K562 (cell line): ENCODE measurements around the gene TOMM40L. TPM values are rescaled to one million over a fixed set of nuclear protein-coding genes. Genes with fewer than 3 reads are reported as not detected.

Experiments
- ATAC-seq: fragments of 200-7000 bp; cut with Tn5 transposase; 3 replicates; pipeline ENCODE4 v1.9.1; 2020; ENCODE audit warnings: moderate library complexity
- BruUV-seq: library from RNA; stranded (reverse); fragments of 400-500 nt; replicated peaks from 2 replicates; lab custom pipeline; 2021; lab: Mats Ljungman, UMichigan
- CTCF ChIA-PET: fragments of 300-600 bp; formaldehyde crosslinking; extraction: SDS; loops from one replicate; lab custom pipeline; 2021; ENCODE audit warnings: low intra/inter-chr PET ratio; lab: Yijun Ruan, JAX
- POLR2A ChIA-PET: fragments of 300-600, 350-650 bp; sonication (Branson Sonifier 250); formaldehyde crosslinking; extraction: SDS; loops from one replicate; lab custom pipeline; 2021; ENCODE audit warnings: antibody characterized with exemption, inconsistent platforms; lab: Yijun Ruan, JAX
- DNase-seq, 4 experiments: peaks; one replicate each; pipeline versions ENCODE4 v3.0.0 to v3.0.0-alpha.2; 2011 to 2018; ENCODE audit warnings: low spot score in 3 of 4, mixed read lengths in 3 of 4; ENCODE audit errors: extremely low read depth in 1 of 4
- FAIRE-seq: peaks from 2 replicates; lab custom pipeline; 2011; peaks lifted over from hg19 to GRCh38; lab: Jason Lieb, UNC
- H2AFZ ChIP-seq: 2 replicates; pipeline ENCODE4 v1.6.0; 2011; ENCODE audit warnings: low read depth, low read length, control low read depth, inconsistent platforms
- H3K27ac ChIP-seq: fragments of 200-600 bp; 3 replicates; pipeline ENCODE4 v1.8.0; 2011; ENCODE audit warnings: low read depth, mild to moderate bottlenecking, control low read depth, inconsistent platforms, low read length, moderate library complexity, mixed read lengths; ENCODE audit errors: extremely low read depth
- H3K27me3 ChIP-seq, 2 experiments: fragments of 300-600 bp in 1 of 2; 2 replicates in 1 of 2; 3 replicates in 1 of 2; pipeline versions ENCODE4 v1.6.0 to v1.8.0; 2011; ENCODE audit warnings: inconsistent platforms in 2 of 2, low read length in 2 of 2, mild to moderate bottlenecking in 1 of 2, mixed read lengths in 1 of 2, moderate library complexity in 1 of 2; ENCODE audit not compliant: control insufficient read depth in 2 of 2, insufficient read depth in 2 of 2
- H3K36me3 ChIP-seq: fragments of 300-600 bp; 3 replicates; pipeline ENCODE4 v1.8.0; 2011; ENCODE audit warnings: mild to moderate bottlenecking, low read length, inconsistent platforms; ENCODE audit not compliant: control insufficient read depth, insufficient read depth
- H3K4me1 ChIP-seq, 2 experiments: fragments of 200-600 bp in 1 of 2; replicated peaks in 1 of 2; 2 replicates in 1 of 2; 3 replicates in 1 of 2; pipeline versions ENCODE4 v1.5.1 to v1.8.0; 2011; ENCODE audit warnings: inconsistent platforms in 2 of 2, low read length in 2 of 2, mild to moderate bottlenecking in 1 of 2, mixed read lengths in 1 of 2, moderate library complexity in 1 of 2; ENCODE audit not compliant: control insufficient read depth in 2 of 2, insufficient read depth in 2 of 2
- H3K4me2 ChIP-seq: 2 replicates; pipeline ENCODE4 v1.6.1; 2011; ENCODE audit warnings: low read length, control low read depth, inconsistent platforms, mixed read lengths; ENCODE audit not compliant: insufficient read depth
- H3K4me3 ChIP-seq: fragments of 200-600 bp; sonication (generic), shearing (Covaris generic); 2 replicates; pipeline ENCODE4 v1.5.1; 2016; ENCODE audit warnings: control low read depth, inconsistent platforms
- H3K79me2 ChIP-seq: fragments of 200-600 bp; 3 replicates; pipeline ENCODE4 v1.8.0; 2011; ENCODE audit warnings: low read length, inconsistent platforms; ENCODE audit not compliant: control insufficient read depth, insufficient read depth
- H3K9ac ChIP-seq, 2 experiments: 2 replicates each; pipeline versions ENCODE4 v1.6.0 to v1.6.1; 2011; ENCODE audit warnings: low read depth in 2 of 2, low read length in 2 of 2, control low read depth in 1 of 2, inconsistent platforms in 1 of 2, mild to moderate bottlenecking in 1 of 2, mixed read lengths in 1 of 2; ENCODE audit not compliant: insufficient read depth in 1 of 2
- H3K9me1 ChIP-seq: one replicate; pipeline ENCODE4 v1.6.0; 2011; ENCODE audit warnings: inconsistent platforms, mild to moderate bottlenecking, low read length, moderate library complexity; ENCODE audit not compliant: control insufficient read depth, insufficient read depth
- H3K9me3 ChIP-seq: replicated peaks from 2 replicates; pipeline ENCODE4 v1.5.1; 2011; ENCODE audit warnings: low read depth, low read length, inconsistent platforms; ENCODE audit not compliant: control insufficient read depth, insufficient read depth
- H4K20me1 ChIP-seq: replicated peaks from 2 replicates; pipeline ENCODE4 v1.6.1; 2011; ENCODE audit warnings: low read length, inconsistent platforms, mixed read lengths; ENCODE audit not compliant: control insufficient read depth, insufficient read depth
- ARID1B ChIP-seq: fragments of 450-650 bp; IDR thresholded peaks from 2 replicates; pipeline ENCODE4 v1.6.1; 2016; ENCODE audit warnings: antibody characterized with exemption, mild to moderate bottlenecking, inconsistent platforms
- CBFA2T2 ChIP-seq: fragments of 450-650 bp; conservative IDR thresholded peaks from 2 replicates; pipeline ENCODE4 v1.6.1; 2017; ENCODE audit warnings: mild to moderate bottlenecking
- GABPB1 ChIP-seq: sonication (generic); formaldehyde crosslinking; IDR thresholded peaks from 2 replicates; pipeline ENCODE4 v1.8.0; 2022; ENCODE audit warnings: mild to moderate bottlenecking, missing genetic modification reagents
- KLF1 ChIP-seq: fragments of 450-650 bp; IDR thresholded peaks from 2 replicates; pipeline ENCODE4 v1.6.1; 2016; ENCODE audit warnings: missing genetic modification characterization, missing compliant biosample characterization
- MEIS2 ChIP-seq: fragments of 450-650 bp; IDR thresholded peaks from 2 replicates; pipeline ENCODE4 v1.6.1; 2014; ENCODE audit warnings: mild to moderate bottlenecking; ENCODE audit not compliant: partially characterized antibody
- MYBL2 ChIP-seq, 2 experiments: fragments of 450-650 bp in 1 of 2; sonication (generic) in 1 of 2; formaldehyde crosslinking in 1 of 2; IDR thresholded peaks; 2 replicates each; pipeline versions ENCODE4 v1.6.1 to v1.8.1; 2017 to 2022; ENCODE audit warnings: borderline replicate concordance in 1 of 2, inconsistent platforms in 1 of 2, low read depth in 1 of 2, mild to moderate bottlenecking in 1 of 2, missing genetic modification reagents in 1 of 2, moderate library complexity in 1 of 2
- NUFIP1 ChIP-seq: fragments of 450-650 bp; IDR thresholded peaks from 2 replicates; pipeline ENCODE4 v1.6.1; 2018; ENCODE audit not compliant: partially characterized antibody
- SMAD4 ChIP-seq: fragments of 250-450 bp; sonication (Bioruptor Pico); conservative IDR thresholded peaks from 2 replicates; pipeline ENCODE4 v1.8.0; 2021; ENCODE audit warnings: inconsistent platforms, mild to moderate bottlenecking, moderate library complexity
- SMARCB1 ChIP-seq: IDR thresholded peaks from 2 replicates; pipeline ENCODE4 v1.6.1; 2011; ENCODE audit warnings: improper control_type of control experiment, low read depth; ENCODE audit not compliant: insufficient read length
- XRCC4 ChIP-seq: IDR thresholded peaks from one replicate; pipeline ENCODE4 v1.6.1; 2011; ENCODE audit not compliant: insufficient read depth, insufficient read length; ENCODE audit errors: extremely low read depth
- ZNF695 ChIP-seq: fragments of 450-650 bp; formaldehyde crosslinking; IDR thresholded peaks from 2 replicates; pipeline ENCODE4 v1.4.0; 2020; ENCODE audit warnings: mild to moderate bottlenecking, moderate library complexity
- WGBS: fragments of 100-300 bp; shearing (Covaris generic); methylation state at CpG from one replicate; pipeline ENCODE4 v1.1.6; 2016; ENCODE audit warnings: low coverage, mixed read lengths; ENCODE audit not compliant: insufficient coverage; ENCODE audit errors: missing lambda C conversion rate; 5-methylcytosine and 5-hydroxymethylcytosine counted together
- in situ Hi-C: fragments of 300-500 bp; cut with MboI; formaldehyde crosslinking; loops from 4 replicates; pipeline ENCODE4 v1.15.0; 2018; ENCODE audit warnings: inconsistent platforms, mixed read lengths
- intact Hi-C: fragments of 100-400 bp; cut with micrococcal nuclease; formaldehyde crosslinking; loops from 2 replicates; pipeline ENCODE4 v1.14.2; 2022
- polyA plus RNA-seq, 8 experiments: library from polyadenylated mRNA; depleted of rRNA in 4 of 8; stranded (reverse) in 5 of 8; unstranded in 3 of 8; fragments of >200 nt; fragmentation: Nextera tagmentation in 2 of 8; fragmentation: Illumina TruSeq in 1 of 8; extraction: Ambion mirVana in 2 of 8; extraction: Trizol in 1 of 8; gene quantifications; 2 replicates each; pipeline versions ENCODE4 v1.2.1 to v1.2.3, GENCODE V29; 2011 to 2014; ENCODE audit warnings: inconsistent platforms in 1 of 8, missing spikeins in 1 of 8
- total RNA-seq, 7 experiments: library from RNA; depleted of rRNA in 6 of 7; stranded (reverse); fragments of >200 nt in 6 of 7; fragmentation: Illumina TruSeq in 2 of 7; extraction: Trizol in 2 of 7; gene quantifications; 2 replicates each; pipeline versions ENCODE4 v1.2.1 to v1.2.3, GENCODE V29; 2011 to 2021; ENCODE audit warnings: low replicate concordance in 1 of 7
- TF ChIP-seq, protein P1 (sequence below): fragments of 450-650 bp; IDR thresholded peaks from 2 replicates; pipeline ENCODE4 v1.6.1; 2016
- TF ChIP-seq, protein P2 (sequence below): fragments of 450-650 bp; IDR thresholded peaks from 2 replicates; pipeline ENCODE4 v1.6.1; 2016; ENCODE audit warnings: borderline replicate concordance
- TF ChIP-seq, protein P3 (sequence below): fragments of 450-650 bp; formaldehyde crosslinking; IDR thresholded peaks from 2 replicates; pipeline ENCODE4 v1.4.0; 2020; ENCODE audit warnings: mild to moderate bottlenecking, moderate library complexity
- TF ChIP-seq, protein P4 (sequence below): fragments of 450-650 bp; IDR thresholded peaks from 2 replicates; pipeline ENCODE4 v1.6.1; 2017; ENCODE audit warnings: antibody characterized with exemption
- TF ChIP-seq, protein P5 (sequence below): sonication (generic); formaldehyde crosslinking; IDR thresholded peaks from 2 replicates; pipeline ENCODE4 v1.5.0; 2020; ENCODE audit warnings: missing genetic modification reagents

TOMM40L gene
- total and polyA plus RNA-seq, 9 of the 15 experiments (the other 6 are each of a cell fraction or from before 2014, with no cell fraction given) = 9.6 to 33.6 (median 25.2) TPM

DNA sequence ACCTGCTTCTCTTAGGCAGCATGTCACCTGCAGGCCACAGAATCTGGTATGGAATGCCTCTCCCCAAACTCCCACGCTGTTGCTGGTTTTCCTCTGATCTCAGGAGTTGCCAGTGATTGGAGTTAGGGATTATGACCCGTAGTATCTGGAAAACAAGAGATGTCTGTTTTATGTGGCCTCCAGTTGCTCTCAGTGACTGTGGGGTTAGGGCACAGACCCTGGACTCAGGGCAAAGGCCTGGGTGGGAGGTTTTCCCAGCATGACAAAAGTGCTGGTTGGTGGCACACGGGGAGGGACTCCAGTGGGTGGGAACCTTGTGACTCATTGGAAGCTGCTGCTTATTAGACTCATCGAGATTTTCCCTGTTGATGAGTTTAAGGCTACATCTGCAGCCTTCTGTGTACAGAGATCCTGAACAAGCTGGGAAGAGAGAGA, 12.2 kb downstream of the TOMM40L start, which contains the start of gene NR1I3:
Gene NR1I3 (minus strand): TSS at position 165 of the 435 bp plus-strand sequence. CDS start 1,638 bp downstream, outside the sequence.
- BruUV-seq = no TSS peak
- peak; percentile 93 for FAIRE-seq
- ChIA-PET POLR2A (interaction anchor here (0.6 to 0.8 kb wide), 2 partner anchors 11 to 53 kb away, joined by 3 read pairs; no protein-coding TSS in a partner anchor), CTCF (no interaction called here)
- H3K79me2 ChIP-seq = no peaks in the 10 kb centered on the region
- no peaks in the 10 kb centered on the region for H3K36me3 ChIP-seq
- no peak for ATAC-seq
- no peaks in the 10 kb centered on the region for H3K27me3 ChIP-seq
- H3K27ac ChIP-seq = no peak within 1 kb of the TSS
- peaks cover 14 to 15% of the 10 kb centered on the region in 2 experiments; a peak in 4 of 5 replicates for H3K4me1 ChIP-seq
- intact Hi-C loops (no loop called here), in situ Hi-C loops (no loop called here)
- H3K9me1 ChIP-seq = no peaks in the 10 kb centered on the region
- no peaks in the 10 kb centered on the region for H3K9me3 ChIP-seq
- DNase-seq = no peak
- peak within 1 kb of the TSS in 1 of 2 experiments; percentile 50; a peak in 1 of 4 replicates for H3K9ac ChIP-seq
- no peaks in the 10 kb centered on the region for H4K20me1 ChIP-seq
- 9% methylated on average over 4 of the region's 4 CpGs for WGBS
- H2AFZ ChIP-seq = no peak within 1 kb of the TSS
- no peak within 1 kb of the TSS for H3K4me2 ChIP-seq
- no peak within 1 kb of the TSS for H3K4me3 ChIP-seq
- TF ChIP-seq NUFIP1 = no peak
- no peak for TF ChIP-seq GABPB1 (CRISPR knock-in tag)
- TF ChIP-seq MEIS2 = no peak
- no peak for TF ChIP-seq SMARCB1
- TF ChIP-seq, protein P1, sequence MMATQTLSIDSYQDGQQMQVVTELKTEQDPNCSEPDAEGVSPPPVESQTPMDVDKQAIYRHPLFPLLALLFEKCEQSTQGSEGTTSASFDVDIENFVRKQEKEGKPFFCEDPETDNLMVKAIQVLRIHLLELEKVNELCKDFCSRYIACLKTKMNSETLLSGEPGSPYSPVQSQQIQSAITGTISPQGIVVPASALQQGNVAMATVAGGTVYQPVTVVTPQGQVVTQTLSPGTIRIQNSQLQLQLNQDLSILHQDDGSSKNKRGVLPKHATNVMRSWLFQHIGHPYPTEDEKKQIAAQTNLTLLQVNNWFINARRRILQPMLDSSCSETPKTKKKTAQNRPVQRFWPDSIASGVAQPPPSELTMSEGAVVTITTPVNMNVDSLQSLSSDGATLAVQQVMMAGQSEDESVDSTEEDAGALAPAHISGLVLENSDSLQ = no peak
- TF ChIP-seq CBFA2T2 = no peak
- TF ChIP-seq ZNF695 = no peak
- TF ChIP-seq, protein P2, sequence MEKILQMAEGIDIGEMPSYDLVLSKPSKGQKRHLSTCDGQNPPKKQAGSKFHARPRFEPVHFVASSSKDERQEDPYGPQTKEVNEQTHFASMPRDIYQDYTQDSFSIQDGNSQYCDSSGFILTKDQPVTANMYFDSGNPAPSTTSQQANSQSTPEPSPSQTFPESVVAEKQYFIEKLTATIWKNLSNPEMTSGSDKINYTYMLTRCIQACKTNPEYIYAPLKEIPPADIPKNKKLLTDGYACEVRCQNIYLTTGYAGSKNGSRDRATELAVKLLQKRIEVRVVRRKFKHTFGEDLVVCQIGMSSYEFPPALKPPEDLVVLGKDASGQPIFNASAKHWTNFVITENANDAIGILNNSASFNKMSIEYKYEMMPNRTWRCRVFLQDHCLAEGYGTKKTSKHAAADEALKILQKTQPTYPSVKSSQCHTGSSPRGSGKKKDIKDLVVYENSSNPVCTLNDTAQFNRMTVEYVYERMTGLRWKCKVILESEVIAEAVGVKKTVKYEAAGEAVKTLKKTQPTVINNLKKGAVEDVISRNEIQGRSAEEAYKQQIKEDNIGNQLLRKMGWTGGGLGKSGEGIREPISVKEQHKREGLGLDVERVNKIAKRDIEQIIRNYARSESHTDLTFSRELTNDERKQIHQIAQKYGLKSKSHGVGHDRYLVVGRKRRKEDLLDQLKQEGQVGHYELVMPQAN = no peak
- TF ChIP-seq, protein P3, sequence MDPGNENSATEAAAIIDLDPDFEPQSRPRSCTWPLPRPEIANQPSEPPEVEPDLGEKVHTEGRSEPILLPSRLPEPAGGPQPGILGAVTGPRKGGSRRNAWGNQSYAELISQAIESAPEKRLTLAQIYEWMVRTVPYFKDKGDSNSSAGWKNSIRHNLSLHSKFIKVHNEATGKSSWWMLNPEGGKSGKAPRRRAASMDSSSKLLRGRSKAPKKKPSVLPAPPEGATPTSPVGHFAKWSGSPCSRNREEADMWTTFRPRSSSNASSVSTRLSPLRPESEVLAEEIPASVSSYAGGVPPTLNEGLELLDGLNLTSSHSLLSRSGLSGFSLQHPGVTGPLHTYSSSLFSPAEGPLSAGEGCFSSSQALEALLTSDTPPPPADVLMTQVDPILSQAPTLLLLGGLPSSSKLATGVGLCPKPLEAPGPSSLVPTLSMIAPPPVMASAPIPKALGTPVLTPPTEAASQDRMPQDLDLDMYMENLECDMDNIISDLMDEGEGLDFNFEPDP (CRISPR knock-in tag) = no peak
- TF ChIP-seq SMAD4 = no peak
- TF ChIP-seq XRCC4 = no peak
- TF ChIP-seq KLF1 (tag) = no peak
- TF ChIP-seq, protein P4, sequence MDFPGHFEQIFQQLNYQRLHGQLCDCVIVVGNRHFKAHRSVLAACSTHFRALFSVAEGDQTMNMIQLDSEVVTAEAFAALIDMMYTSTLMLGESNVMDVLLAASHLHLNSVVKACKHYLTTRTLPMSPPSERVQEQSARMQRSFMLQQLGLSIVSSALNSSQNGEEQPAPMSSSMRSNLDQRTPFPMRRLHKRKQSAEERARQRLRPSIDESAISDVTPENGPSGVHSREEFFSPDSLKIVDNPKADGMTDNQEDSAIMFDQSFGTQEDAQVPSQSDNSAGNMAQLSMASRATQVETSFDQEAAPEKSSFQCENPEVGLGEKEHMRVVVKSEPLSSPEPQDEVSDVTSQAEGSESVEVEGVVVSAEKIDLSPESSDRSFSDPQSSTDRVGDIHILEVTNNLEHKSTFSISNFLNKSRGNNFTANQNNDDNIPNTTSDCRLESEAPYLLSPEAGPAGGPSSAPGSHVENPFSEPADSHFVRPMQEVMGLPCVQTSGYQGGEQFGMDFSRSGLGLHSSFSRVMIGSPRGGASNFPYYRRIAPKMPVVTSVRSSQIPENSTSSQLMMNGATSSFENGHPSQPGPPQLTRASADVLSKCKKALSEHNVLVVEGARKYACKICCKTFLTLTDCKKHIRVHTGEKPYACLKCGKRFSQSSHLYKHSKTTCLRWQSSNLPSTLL = no peak
- TF ChIP-seq, protein P5, sequence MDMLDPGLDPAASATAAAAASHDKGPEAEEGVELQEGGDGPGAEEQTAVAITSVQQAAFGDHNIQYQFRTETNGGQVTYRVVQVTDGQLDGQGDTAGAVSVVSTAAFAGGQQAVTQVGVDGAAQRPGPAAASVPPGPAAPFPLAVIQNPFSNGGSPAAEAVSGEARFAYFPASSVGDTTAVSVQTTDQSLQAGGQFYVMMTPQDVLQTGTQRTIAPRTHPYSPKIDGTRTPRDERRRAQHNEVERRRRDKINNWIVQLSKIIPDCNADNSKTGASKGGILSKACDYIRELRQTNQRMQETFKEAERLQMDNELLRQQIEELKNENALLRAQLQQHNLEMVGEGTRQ (CRISPR knock-in tag) = no peak
- no peak for TF ChIP-seq MYBL2 (IDR thresholded peaks at IDR 0.05; ENCODE audit: low read depth)
- TF ChIP-seq MYBL2 (CRISPR knock-in tag; IDR thresholded peaks at IDR 0.05; ENCODE audit: borderline replicate concordance) = no peak
- TF ChIP-seq ARID1B = no peak
